Epithelial cell of proximal tubule (primary cell): ENCODE measurements around the gene PSMG4. TPM values are rescaled to one million over a fixed set of nuclear protein-coding genes. Genes with fewer than 3 reads are reported as not detected.

Experiments
- DNase-seq: peaks from one replicate; pipeline ENCODE4 v3.0.0-alpha.2; 2011; ENCODE audit warnings: low read depth
- H3K4me3 ChIP-seq: 2 replicates; pipeline ENCODE4 v1.5.1; 2011; ENCODE audit warnings: low read depth, mild to moderate bottlenecking, low read length
- CTCF ChIP-seq: conservative IDR thresholded peaks from 2 replicates; pipeline ENCODE4 v1.5.1; 2012; ENCODE audit warnings: low read depth, mild to moderate bottlenecking, low read length
- total RNA-seq: library from RNA; depleted of rRNA; stranded (reverse); fragments of >200 nt; gene quantifications from 2 replicates; pipeline ENCODE4 v1.2.3, GENCODE V29; 2015

Gene PSMG4
- total RNA-seq, 1 donor from 2014 or later = 24.6 TPM

- peak overlapping the region; percentile 52 for H3K4me3 ChIP-seq
- no peak for TF ChIP-seq CTCF
- no peak for DNase-seq
These were observed 32.0 kb upstream of the PSMG4 start for GRCh38 chr6:3226481-3227362.

GRCh38 chr6:3227363-3228045 lies 31.2 kb upstream of the PSMG4 start, which contains the start of gene TUBB2B:
Gene TUBB2B, minus strand, starts transcription at chr6:3227653. Its CDS starts 110 bp downstream, at chr6:3227543.
- DNase-seq = no peak
- TF ChIP-seq CTCF = no peak
- H3K4me3 ChIP-seq = peak within 1 kb of the TSS; percentile 52

- DNase-seq = no peak
- no peak for TF ChIP-seq CTCF
- peak overlapping the region; percentile 52 for H3K4me3 ChIP-seq
These were observed 30.6 kb upstream of the PSMG4 start for GRCh38 chr6:3228046-3228671.

- DNase-seq = no peak
- peak overlapping the region; percentile 14 for H3K4me3 ChIP-seq
- no peak for TF ChIP-seq CTCF
These were observed 29.8 kb upstream of the PSMG4 start for GRCh38 chr6:3228771-3229565.

- no peak for TF ChIP-seq CTCF
- no peak for DNase-seq
- H3K4me3 ChIP-seq = no peak overlapping the region
These were observed 29.1 kb upstream of the PSMG4 start for GRCh38 chr6:3229566-3230178.

- no peak for TF ChIP-seq CTCF
- no peak for DNase-seq
- peak overlapping the region; percentile 93 for H3K4me3 ChIP-seq
These were observed 28.4 kb upstream of the PSMG4 start for GRCh38 chr6:3230256-3230882.
